ENCODE measurements around the gene FASTKD3.

The FASTKD3 gene

GRCh38 chr5:7822449-7822848 is 46.4 kb downstream of the FASTKD3 start:
- H3K9me3 Mint-ChIP-seq, result no peaks in the 10 kb centered on the region
- H3K27ac Mint-ChIP-seq, result no peak overlapping the region
- ATAC-seq (replicated peaks), result no peak
- H3K36me3 Mint-ChIP-seq, result no peaks in the 10 kb centered on the region
- H3K4me3 Mint-ChIP-seq, result no peak overlapping the region
- H3K4me1 Mint-ChIP-seq, result peaks cover 0 to 1% of the 10 kb centered on the region in 2 donors
- DNase-seq, result no peak
- peaks cover 7 to 12% of the 10 kb centered on the region in 2 donors for H3K27me3 Mint-ChIP-seq

GRCh38 chr5:7816535-7816901 is 52.3 kb downstream of the FASTKD3 start:
- Mint-ChIP-seq H3K4me1 (peaks cover 0 to 5% of the 10 kb centered on the region in 2 donors), H3K4me3 (no peak overlapping the region), H3K36me3 (no peaks in the 10 kb centered on the region), H3K27me3 (peaks cover 34 to 42% of the 10 kb centered on the region in 2 donors), H3K9me3 (no peaks in the 10 kb centered on the region), H3K27ac (no peak overlapping the region)
- ATAC-seq (replicated peaks) (peak in 1 of 2 donors; percentile 22), DNase-seq (no peak)

- DNase-seq, result peak; percentile 37
- Mint-ChIP-seq H3K27me3 (peaks cover 34 to 43% of the 10 kb centered on the region in 2 donors), H3K27ac (no peak overlapping the region), H3K36me3 (no peaks in the 10 kb centered on the region), H3K4me1 (peaks cover 0 to 5% of the 10 kb centered on the region in 2 donors), H3K4me3 (no peak overlapping the region), H3K9me3 (no peaks in the 10 kb centered on the region)
- peak; percentile 84 to 92 for ATAC-seq (replicated peaks)
Observed at GRCh38 chr5:7815892-7816534, 52.8 kb downstream of the FASTKD3 start.

GRCh38 chr5:7814816-7815215 is 54.0 kb downstream of the FASTKD3 start:
- H3K36me3 Mint-ChIP-seq, result no peaks in the 10 kb centered on the region
- no peak overlapping the region for H3K4me3 Mint-ChIP-seq
- no peak overlapping the region for H3K27ac Mint-ChIP-seq
- H3K9me3 Mint-ChIP-seq, result no peaks in the 10 kb centered on the region
- no peak for ATAC-seq (replicated peaks)
- peaks cover 0 to 5% of the 10 kb centered on the region in 2 donors for H3K4me1 Mint-ChIP-seq
- H3K27me3 Mint-ChIP-seq, result peaks cover 44 to 51% of the 10 kb centered on the region in 2 donors
- DNase-seq, result no peak

GRCh38 chr5:7813576-7813975 is 55.3 kb downstream of the FASTKD3 start:
- no peak overlapping the region for H3K27ac Mint-ChIP-seq
- no peak overlapping the region for H3K4me3 Mint-ChIP-seq
- no peak for ATAC-seq (replicated peaks)
- no peaks in the 10 kb centered on the region for H3K9me3 Mint-ChIP-seq
- peaks cover 0 to 5% of the 10 kb centered on the region in 2 donors for H3K4me1 Mint-ChIP-seq
- H3K27me3 Mint-ChIP-seq, result peaks cover 43 to 48% of the 10 kb centered on the region in 2 donors
- no peak for DNase-seq
- H3K36me3 Mint-ChIP-seq, result no peaks in the 10 kb centered on the region

- Mint-ChIP-seq H3K27me3 (peaks cover 45 to 53% of the 10 kb centered on the region in 2 donors), H3K36me3 (no peaks in the 10 kb centered on the region), H3K27ac (no peak overlapping the region), H3K4me1 (peaks cover 0 to 5% of the 10 kb centered on the region in 2 donors), H3K4me3 (no peak overlapping the region), H3K9me3 (no peaks in the 10 kb centered on the region)
- no peak for DNase-seq
- ATAC-seq (replicated peaks), result no peak
Observed at GRCh38 chr5:7813007-7813406, 55.8 kb downstream of the FASTKD3 start.

- Mint-ChIP-seq H3K36me3 (no peaks in the 10 kb centered on the region), H3K27ac (no peak overlapping the region), H3K4me3 (no peak overlapping the region), H3K9me3 (no peaks in the 10 kb centered on the region), H3K27me3 (peaks cover 50 to 51% of the 10 kb centered on the region in 2 donors), H3K4me1 (peaks cover 0 to 5% of the 10 kb centered on the region in 2 donors)
- no peak for ATAC-seq (replicated peaks)
- DNase-seq, result no peak
Observed at GRCh38 chr5:7811715-7812114, 57.1 kb downstream of the FASTKD3 start.

Data from stimulated activated naive B cell treated with anti-CD40 and anti-IgM and Interleukin-4, amounts not matched to agents 10 μg/mL and 1 μg/mL and 100 μg/mL, for 72 hours (primary cell).